ENCODE data around the gene TEX264.
"Not testable (repeated sequence)": the region's sequence is repeated elsewhere in the genome, so short reads cannot be mapped to it uniquely, and the experiment has no call there.

TEX264 gene

DNA sequence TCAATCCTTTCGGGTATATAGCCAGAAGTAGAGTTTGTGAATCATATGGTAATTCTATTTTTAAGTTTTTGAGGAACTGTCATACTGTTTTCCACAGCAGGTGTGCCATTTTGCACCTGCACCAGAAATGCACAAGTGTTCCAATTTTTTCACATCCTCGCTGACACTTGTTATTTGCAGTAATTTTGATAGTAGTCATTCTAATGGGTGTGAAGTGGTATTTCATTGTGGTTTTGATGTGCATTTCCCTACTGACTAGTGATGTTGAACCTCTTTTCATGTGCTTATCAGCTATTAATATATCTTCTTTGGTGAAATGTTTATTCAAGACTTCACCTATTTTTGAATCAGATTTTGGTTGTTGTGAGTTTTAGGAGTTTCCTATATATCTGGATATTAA lies 64.9 kb downstream of the TEX264 start:
- Histone ChIP-seq H3K27me3 (ENCODE audit: insufficient read depth, low read length) (no peaks in the 10 kb centered on the region), H3K36me3 (ENCODE audit: insufficient read depth, low read length) (no peaks in the 10 kb centered on the region), H3K9me3 (ENCODE audit: low read length) (no peaks in the 10 kb centered on the region), H3K4me3 (ENCODE audit: low read depth, low read length, poor library complexity, severe bottlenecking) (no peak overlapping the region), H3K79me2 (ENCODE audit: insufficient read depth, low read length) (no peaks in the 10 kb centered on the region), H3K4me2 (ENCODE audit: low read length) (no peak overlapping the region), H2AFZ (ENCODE audit: low read length) (no peak overlapping the region), H3K9ac (ENCODE audit: low read length) (no peak overlapping the region), H3K9me2 (ENCODE audit: low read depth, low read length) (no peaks in the 10 kb centered on the region), H3K4me1 (ENCODE audit: insufficient read depth, low read length, severe bottlenecking) (no peaks in the 10 kb centered on the region), H3F3A (ENCODE audit: insufficient read depth, low read length) (no peaks in the 10 kb centered on the region), H4K20me1 (ENCODE audit: insufficient read depth, low read length) (no peaks in the 10 kb centered on the region), H3K27ac (ENCODE audit: low read depth, low read length, poor library complexity, severe bottlenecking) (no peak overlapping the region)
- no peak for TF ChIP-seq EZH2 (IDR thresholded peaks at IDR 0.05; ENCODE audit: borderline replicate concordance, low read length)
- TF ChIP-seq, protein P1, sequence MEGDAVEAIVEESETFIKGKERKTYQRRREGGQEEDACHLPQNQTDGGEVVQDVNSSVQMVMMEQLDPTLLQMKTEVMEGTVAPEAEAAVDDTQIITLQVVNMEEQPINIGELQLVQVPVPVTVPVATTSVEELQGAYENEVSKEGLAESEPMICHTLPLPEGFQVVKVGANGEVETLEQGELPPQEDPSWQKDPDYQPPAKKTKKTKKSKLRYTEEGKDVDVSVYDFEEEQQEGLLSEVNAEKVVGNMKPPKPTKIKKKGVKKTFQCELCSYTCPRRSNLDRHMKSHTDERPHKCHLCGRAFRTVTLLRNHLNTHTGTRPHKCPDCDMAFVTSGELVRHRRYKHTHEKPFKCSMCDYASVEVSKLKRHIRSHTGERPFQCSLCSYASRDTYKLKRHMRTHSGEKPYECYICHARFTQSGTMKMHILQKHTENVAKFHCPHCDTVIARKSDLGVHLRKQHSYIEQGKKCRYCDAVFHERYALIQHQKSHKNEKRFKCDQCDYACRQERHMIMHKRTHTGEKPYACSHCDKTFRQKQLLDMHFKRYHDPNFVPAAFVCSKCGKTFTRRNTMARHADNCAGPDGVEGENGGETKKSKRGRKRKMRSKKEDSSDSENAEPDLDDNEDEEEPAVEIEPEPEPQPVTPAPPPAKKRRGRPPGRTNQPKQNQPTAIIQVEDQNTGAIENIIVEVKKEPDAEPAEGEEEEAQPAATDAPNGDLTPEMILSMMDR (IDR thresholded peaks at IDR 0.05; ENCODE audit: low read length) = no peak

DNA sequence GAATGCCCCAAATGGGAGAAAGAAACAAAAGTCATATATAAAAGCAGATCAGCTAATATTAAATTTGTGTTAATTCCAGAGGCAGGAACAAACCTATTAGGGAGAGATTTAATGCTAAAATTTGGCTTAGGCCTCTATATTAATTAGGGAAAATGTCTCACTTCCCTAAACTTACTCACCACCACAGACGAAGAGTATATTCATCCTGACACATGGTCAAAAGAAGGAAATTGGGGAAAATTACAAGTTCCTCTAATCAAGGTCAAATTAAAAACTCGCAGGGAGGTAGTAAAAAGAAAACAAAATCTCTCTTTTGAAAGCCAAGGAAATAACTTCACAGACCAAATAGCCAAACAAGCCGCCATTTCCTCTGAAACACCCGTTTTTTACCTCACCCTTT lies 68.1 kb downstream of the TEX264 start:
- H3K9me2 ChIP-seq (ENCODE audit: low read depth, low read length) = no peaks in the 10 kb centered on the region
- no peaks in the 10 kb centered on the region for H3K36me3 ChIP-seq (ENCODE audit: insufficient read depth, low read length)
- H2AFZ ChIP-seq (ENCODE audit: low read length) = no peak overlapping the region
- H3K4me2 ChIP-seq (ENCODE audit: low read length) = no peak overlapping the region
- no peaks in the 10 kb centered on the region for H3K4me1 ChIP-seq (ENCODE audit: insufficient read depth, low read length, severe bottlenecking)
- no peaks in the 10 kb centered on the region for H3K79me2 ChIP-seq (ENCODE audit: insufficient read depth, low read length)
- H3K4me3 ChIP-seq (ENCODE audit: low read depth, low read length, poor library complexity, severe bottlenecking) = no peak overlapping the region
- no peaks in the 10 kb centered on the region for H3K27me3 ChIP-seq (ENCODE audit: insufficient read depth, low read length)
- H4K20me1 ChIP-seq (ENCODE audit: insufficient read depth, low read length) = no peaks in the 10 kb centered on the region
- TF ChIP-seq, protein P1 (IDR thresholded peaks at IDR 0.05; ENCODE audit: low read length) = no peak
- TF ChIP-seq EZH2 (IDR thresholded peaks at IDR 0.05; ENCODE audit: borderline replicate concordance, low read length) = no peak
- H3K27ac ChIP-seq (ENCODE audit: low read depth, low read length, poor library complexity, severe bottlenecking) = no peak overlapping the region
- no peaks in the 10 kb centered on the region for H3K9me3 ChIP-seq (ENCODE audit: low read length)
- H3K9ac ChIP-seq (ENCODE audit: low read length) = no peak overlapping the region
- no peaks in the 10 kb centered on the region for H3F3A ChIP-seq (ENCODE audit: insufficient read depth, low read length)

DNA sequence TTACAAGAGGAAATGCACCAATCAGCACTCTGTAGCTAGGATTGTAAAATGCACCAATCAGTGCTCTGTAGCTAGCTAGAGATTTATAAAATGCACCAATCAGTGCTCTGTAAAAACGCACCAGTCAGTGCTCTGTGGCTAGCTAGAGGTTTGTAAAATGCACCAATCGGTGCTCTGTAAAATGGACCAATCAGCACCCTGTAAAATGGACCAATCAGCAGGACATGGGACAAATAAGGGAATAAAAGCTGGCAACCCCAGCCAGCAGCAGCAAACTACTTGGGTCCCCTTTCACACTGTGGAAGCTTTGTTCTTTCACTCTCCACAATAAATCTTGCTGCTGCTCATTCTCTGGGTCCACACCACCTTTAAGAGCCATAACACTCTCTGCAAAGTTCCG lies 71.3 kb downstream of the TEX264 start:
- not testable (repeated sequence) for H3F3A ChIP-seq (ENCODE audit: insufficient read depth, low read length); H3K4me3 ChIP-seq (ENCODE audit: low read depth, low read length, poor library complexity, severe bottlenecking); H3K79me2 ChIP-seq (ENCODE audit: insufficient read depth, low read length); H3K27ac ChIP-seq (ENCODE audit: low read depth, low read length, poor library complexity, severe bottlenecking); H3K9me2 ChIP-seq (ENCODE audit: low read depth, low read length); H3K9me3 ChIP-seq (ENCODE audit: low read length); H3K9ac ChIP-seq (ENCODE audit: low read length); H4K20me1 ChIP-seq (ENCODE audit: insufficient read depth, low read length); H3K4me1 ChIP-seq (ENCODE audit: insufficient read depth, low read length, severe bottlenecking); H2AFZ ChIP-seq (ENCODE audit: low read length); H3K4me2 ChIP-seq (ENCODE audit: low read length); H3K27me3 ChIP-seq (ENCODE audit: insufficient read depth, low read length); H3K36me3 ChIP-seq (ENCODE audit: insufficient read depth, low read length)

DNA sequence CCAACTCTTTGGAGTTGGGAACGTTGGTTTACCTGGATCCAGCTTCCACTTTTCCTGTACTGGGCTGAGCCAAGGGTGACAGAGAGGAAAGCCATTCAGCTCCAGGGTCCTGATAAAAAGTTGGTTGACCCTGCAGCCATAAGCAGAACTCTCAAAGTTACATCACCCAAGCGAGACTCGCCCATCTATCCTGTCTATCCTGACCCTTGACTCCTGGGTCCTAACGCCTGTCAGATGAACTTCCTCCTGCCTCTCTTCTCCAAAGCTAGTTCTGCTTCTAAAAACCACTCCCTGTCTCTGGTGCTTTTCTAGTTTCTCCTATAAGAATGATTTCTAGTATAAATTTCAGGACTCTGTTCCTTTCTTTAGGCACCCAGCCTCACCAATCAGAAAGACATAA lies 71.9 kb downstream of the TEX264 start:
- H3K4me2 ChIP-seq (ENCODE audit: low read length); H3K9me3 ChIP-seq (ENCODE audit: low read length): not testable (repeated sequence)

More for the DNA sequence above, 71.9 kb downstream of the TEX264 start:
- not testable (repeated sequence) for H2AFZ ChIP-seq (ENCODE audit: low read length); H3K4me3 ChIP-seq (ENCODE audit: low read depth, low read length, poor library complexity, severe bottlenecking); H3K4me1 ChIP-seq (ENCODE audit: insufficient read depth, low read length, severe bottlenecking); H3K9me2 ChIP-seq (ENCODE audit: low read depth, low read length); H3F3A ChIP-seq (ENCODE audit: insufficient read depth, low read length); H3K9ac ChIP-seq (ENCODE audit: low read length); H3K79me2 ChIP-seq (ENCODE audit: insufficient read depth, low read length); H3K27me3 ChIP-seq (ENCODE audit: insufficient read depth, low read length); H3K36me3 ChIP-seq (ENCODE audit: insufficient read depth, low read length); H4K20me1 ChIP-seq (ENCODE audit: insufficient read depth, low read length); H3K27ac ChIP-seq (ENCODE audit: low read depth, low read length, poor library complexity, severe bottlenecking)
